HepG2 (cell line): ENCODE results near the gene KCTD1. TPM values are rescaled to one million over a fixed set of nuclear protein-coding genes. Genes with fewer than 3 reads are reported as not detected.

Experiments used
- ATAC-seq: fragments of 200-7000 bp; cut with Tn5 transposase; 3 replicates; pipeline ENCODE4 v1.9.1; 2020; ENCODE audit warnings: mild to moderate bottlenecking, moderate library complexity
- BruUV-seq: library from RNA; stranded (reverse); fragments of 400-500 nt; replicated peaks from 2 replicates; lab custom pipeline; 2021; lab: Mats Ljungman, UMichigan
- CTCF ChIA-PET: fragments of 300-600 bp; formaldehyde crosslinking; extraction: SDS; loops from one replicate; lab custom pipeline; 2021; ENCODE audit warnings: low total read pairs, inconsistent platforms, low intra/inter-chr PET ratio; lab: Yijun Ruan, JAX
- POLR2A ChIA-PET: fragments of 350-600 bp; sonication (Branson Sonifier 250); formaldehyde crosslinking; loops from one replicate; lab custom pipeline; 2020; ENCODE audit warnings: antibody characterized with exemption, inconsistent platforms; lab: Yijun Ruan, JAX
- DNase-seq: peaks from one replicate; pipeline ENCODE4 v3.0.0-alpha.2; 2015; ENCODE audit warnings: low spot score
- FAIRE-seq: peaks from 3 replicates; lab custom pipeline; 2011; peaks lifted over from hg19 to GRCh38; lab: Jason Lieb, UNC
- H2AFZ ChIP-seq: one replicate; pipeline ENCODE4 v1.6.1; 2011; ENCODE audit warnings: low read length, inconsistent platforms
- H3K27ac ChIP-seq: fragments of 300-600 bp; 3 replicates; pipeline ENCODE4 v1.8.0; 2011; ENCODE audit warnings: mixed run types, mild to moderate bottlenecking, mixed read lengths, low read length, inconsistent platforms; ENCODE audit not compliant: insufficient read depth; ENCODE audit errors: extremely low read length
- H3K27me3 ChIP-seq, 2 experiments: fragments of 200-600 bp in 1 of 2; 2 replicates in 1 of 2; 3 replicates in 1 of 2; pipeline versions ENCODE4 v1.6.0 to v1.8.0; 2011; ENCODE audit warnings: low read length in 2 of 2, mild to moderate bottlenecking in 2 of 2, moderate library complexity in 2 of 2, inconsistent platforms in 1 of 2; ENCODE audit not compliant: insufficient read depth in 2 of 2, control insufficient read depth in 1 of 2
- H3K36me3 ChIP-seq, 2 experiments: fragments of 200-600 bp in 1 of 2; replicated peaks in 1 of 2; 2 replicates in 1 of 2; 3 replicates in 1 of 2; pipeline versions ENCODE4 v1.5.1 to v1.8.0; 2011; ENCODE audit warnings: low read length in 2 of 2, inconsistent platforms in 1 of 2; ENCODE audit not compliant: insufficient read depth in 2 of 2, control insufficient read depth in 1 of 2
- H3K4me1 ChIP-seq: 2 replicates; pipeline ENCODE4 v1.5.1; 2012; ENCODE audit warnings: low read length, inconsistent platforms; ENCODE audit not compliant: insufficient read depth
- H3K4me2 ChIP-seq: 2 replicates; pipeline ENCODE4 v1.6.0; 2011; ENCODE audit warnings: low read depth, low read length, inconsistent platforms
- H3K4me3 ChIP-seq, 3 experiments: fragments of 200-600 bp in 1 of 3; sonication (generic), shearing (Covaris generic) in 1 of 3; replicated peaks in 1 of 3; 2 replicates each; pipeline ENCODE4 v1.5.1; 2011 to 2016; ENCODE audit warnings: low read length in 3 of 3, inconsistent platforms in 2 of 3, low read depth in 2 of 3, mild to moderate bottlenecking in 2 of 3, control low read depth in 1 of 3, mixed read lengths in 1 of 3; ENCODE audit not compliant: insufficient read depth in 1 of 3
- H3K79me2 ChIP-seq: one replicate; pipeline ENCODE4 v1.6.1; 2011; ENCODE audit warnings: low read length, inconsistent platforms; ENCODE audit not compliant: insufficient read depth
- H3K9ac ChIP-seq: 2 replicates; pipeline ENCODE4 v1.6.0; 2011; ENCODE audit warnings: mild to moderate bottlenecking, low read depth, low read length, inconsistent platforms; ENCODE audit not compliant: insufficient read depth
- H3K9me3 ChIP-seq: 2 replicates; pipeline ENCODE4 v1.5.1; 2012; ENCODE audit warnings: mild to moderate bottlenecking, low read length
- H4K20me1 ChIP-seq: 2 replicates; pipeline ENCODE4 v1.6.0; 2011; ENCODE audit warnings: inconsistent platforms, mild to moderate bottlenecking, low read length, moderate library complexity; ENCODE audit not compliant: insufficient read depth
- CCAR2 ChIP-seq: fragments of 200-400 bp; formaldehyde crosslinking; optimal IDR thresholded peaks from 2 replicates; pipeline ENCODE3; 2018; ENCODE audit warnings: low read depth, mild to moderate bottlenecking, low read length, moderate library complexity
- ESRRA ChIP-seq: sonication (generic); formaldehyde crosslinking; IDR thresholded peaks from 2 replicates; pipeline ENCODE4 v1.5.1; 2020; ENCODE audit warnings: mild to moderate bottlenecking, low read depth, missing genetic modification reagents
- FOXA1 ChIP-seq, 2 experiments: fragments of 450-650 bp in 1 of 2; sonication (generic) in 1 of 2; formaldehyde crosslinking in 1 of 2; IDR thresholded peaks; 2 replicates each; pipeline versions ENCODE4 v1.4.0 to v1.6.1; 2016 to 2020; ENCODE audit warnings: missing genetic modification reagents in 1 of 2
- HDAC6 ChIP-seq: fragments of 200-600 bp; sonication (generic); IDR thresholded peaks from 2 replicates; pipeline ENCODE4 v1.7.0; 2017; ENCODE audit warnings: mild to moderate bottlenecking, antibody characterized with exemption, low read length, low read depth
- KIAA2018 ChIP-seq: sonication (generic); formaldehyde crosslinking; IDR thresholded peaks from 2 replicates; pipeline ENCODE4 v1.5.0; 2020; ENCODE audit warnings: mild to moderate bottlenecking, missing genetic modification reagents, borderline replicate concordance
- KLF9 ChIP-seq: IDR thresholded peaks from 2 replicates; pipeline ENCODE4 v1.6.1; 2016; ENCODE audit warnings: low read depth
- NFRKB ChIP-seq: fragments of 450-650 bp; IDR thresholded peaks from 2 replicates; pipeline ENCODE4 v1.6.1; 2017
- PBX2 ChIP-seq: IDR thresholded peaks from 2 replicates; pipeline ENCODE4 v1.6.1; 2016; ENCODE audit warnings: control low read depth
- PHF20 ChIP-seq: sonication (generic); formaldehyde crosslinking; IDR thresholded peaks from 2 replicates; pipeline ENCODE4 v1.5.0; 2020; ENCODE audit warnings: mild to moderate bottlenecking, missing genetic modification reagents
- SMARCC2 ChIP-seq: fragments of 450-650 bp; IDR thresholded peaks from 2 replicates; pipeline ENCODE4 v1.6.1; 2017; ENCODE audit warnings: antibody characterized with exemption, mild to moderate bottlenecking
- ZBTB7A ChIP-seq: sonication (generic); formaldehyde crosslinking; IDR thresholded peaks from 2 replicates; pipeline ENCODE4 v1.8.0; 2022; ENCODE audit warnings: mild to moderate bottlenecking, missing genetic modification reagents
- ZMAT3 ChIP-seq: sonication (generic); formaldehyde crosslinking; conservative IDR thresholded peaks from 2 replicates; pipeline ENCODE4 v1.7.0; 2021; ENCODE audit warnings: missing genetic modification reagents
- ZMAT5 ChIP-seq: sonication (generic); formaldehyde crosslinking; IDR thresholded peaks from 2 replicates; pipeline ENCODE4 v1.5.0; 2020; ENCODE audit warnings: mild to moderate bottlenecking, low read depth, missing genetic modification reagents, borderline replicate concordance
- ZNF616 ChIP-seq: sonication (generic); formaldehyde crosslinking; IDR thresholded peaks from 2 replicates; pipeline ENCODE4 v1.5.0; 2020; ENCODE audit warnings: low read depth, mild to moderate bottlenecking, missing genetic modification reagents
- ZSCAN25 ChIP-seq: sonication (generic); formaldehyde crosslinking; IDR thresholded peaks from 2 replicates; pipeline ENCODE4 v1.8.0; 2022; ENCODE audit warnings: mild to moderate bottlenecking, missing genetic modification reagents
- WGBS: methylation state at CpG from one replicate; pipeline ENCODE4 v1.1.6; 2017; ENCODE audit warnings: low lambda C conversion rate; 5-methylcytosine and 5-hydroxymethylcytosine counted together
- in situ Hi-C: cut with HindIII; loops from 2 replicates; pipeline ENCODE4 v1.10.0; 2017; ENCODE audit warnings: low pct_unique_long_range_greater_than_20kb; ENCODE audit not compliant: extremely low pct_ligation_motif_present
- intact Hi-C: fragments of 100-400 bp; cut with micrococcal nuclease; formaldehyde crosslinking; loops from one replicate; pipeline ENCODE4 v1.10.0; 2022; ENCODE audit not compliant: unreplicated experiment
- polyA plus RNA-seq, 8 experiments: library from polyadenylated mRNA; depleted of rRNA in 3 of 8; stranded (reverse) in 7 of 8; unstranded in 1 of 8; fragments of >200 nt; fragmentation: Illumina TruSeq in 4 of 8; extraction: Trizol in 4 of 8; gene quantifications; 2 replicates each; pipeline versions ENCODE4 v1.2.1 to v1.2.3, GENCODE V29; 2011 to 2016; ENCODE audit warnings: low read depth in 4 of 8, missing spikeins in 1 of 8, mixed read lengths in 1 of 8; ENCODE audit not compliant: insufficient read depth in 1 of 8
- total RNA-seq, 5 experiments: library from RNA; depleted of rRNA; stranded (reverse); fragments of >200 nt; fragmentation: Illumina TruSeq; extraction: Trizol; gene quantifications; 2 replicates each; pipeline ENCODE4 v1.2.3, GENCODE V29; 2016; ENCODE audit warnings: low read depth in 1 of 5
- TF ChIP-seq, protein P1 (sequence below): sonication (generic); formaldehyde crosslinking; IDR thresholded peaks from 2 replicates; pipeline ENCODE4 v1.5.0; 2020; ENCODE audit warnings: missing genetic modification reagents

KCTD1 gene
- total and polyA plus RNA-seq, 2 of the 13 experiments (the other 11 are each of a cell fraction or from before 2014, with no cell fraction given): 2.7 to 6.8 TPM

GRCh38 chr18:26440644-26441043 lies 107.7 kb downstream of the KCTD1 start:
- DNase-seq (no peak), FAIRE-seq (no peak), ATAC-seq (no peak)
- ChIA-PET POLR2A (no interaction called here), CTCF (no interaction called here)
- no peak overlapping the region for H3K9ac ChIP-seq
- H3K4me1 ChIP-seq: peaks cover 9% of the 10 kb centered on the region
- H3K36me3 ChIP-seq: no peaks in the 10 kb centered on the region
- H3K4me3 ChIP-seq: no peak overlapping the region
- H4K20me1 ChIP-seq: no peaks in the 10 kb centered on the region
- no peak overlapping the region for H3K4me2 ChIP-seq
- no peaks in the 10 kb centered on the region for H3K79me2 ChIP-seq
- no peaks in the 10 kb centered on the region for H3K9me3 ChIP-seq
- in situ Hi-C loops (loop anchor here (25.0 kb wide), 1 partner anchor 97 kb away; the partner anchor contains the start of gene KCTD1), intact Hi-C loops (no loop called here)
- no peak for TF ChIP-seq KLF9
- TF ChIP-seq ZBTB7A (CRISPR knock-in tag): no peak
- no peak for TF ChIP-seq ZMAT5
- TF ChIP-seq KIAA2018 (CRISPR knock-in tag): no peak
- TF ChIP-seq FOXA1 (IDR thresholded peaks at IDR 0.05): no peak
- TF ChIP-seq FOXA1 (CRISPR knock-in tag; IDR thresholded peaks at IDR 0.05): no peak
- TF ChIP-seq NFRKB: no peak
- TF ChIP-seq SMARCC2: no peak
- TF ChIP-seq ZNF616 (CRISPR knock-in tag): no peak
- TF ChIP-seq PBX2 (CRISPR knock-in tag): no peak
- TF ChIP-seq ZSCAN25 (CRISPR knock-in tag): no peak
- TF ChIP-seq ESRRA (CRISPR knock-in tag): no peak
- TF ChIP-seq HDAC6: no peak
- TF ChIP-seq, protein P1, sequence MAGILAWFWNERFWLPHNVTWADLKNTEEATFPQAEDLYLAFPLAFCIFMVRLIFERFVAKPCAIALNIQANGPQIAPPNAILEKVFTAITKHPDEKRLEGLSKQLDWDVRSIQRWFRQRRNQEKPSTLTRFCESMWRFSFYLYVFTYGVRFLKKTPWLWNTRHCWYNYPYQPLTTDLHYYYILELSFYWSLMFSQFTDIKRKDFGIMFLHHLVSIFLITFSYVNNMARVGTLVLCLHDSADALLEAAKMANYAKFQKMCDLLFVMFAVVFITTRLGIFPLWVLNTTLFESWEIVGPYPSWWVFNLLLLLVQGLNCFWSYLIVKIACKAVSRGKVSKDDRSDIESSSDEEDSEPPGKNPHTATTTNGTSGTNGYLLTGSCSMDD (CRISPR knock-in tag): no peak
- no peak for TF ChIP-seq CCAR2
- no peak for TF ChIP-seq PHF20 (CRISPR knock-in tag)
- no peak for TF ChIP-seq ZMAT3 (CRISPR knock-in tag)
- H3K27me3 ChIP-seq: peaks cover 0 to 26% of the 10 kb centered on the region in 2 experiments; a peak in 3 of 5 replicates
- H2AFZ ChIP-seq: no peak overlapping the region
- H3K27ac ChIP-seq: no peak overlapping the region
- no TSS peak for BruUV-seq
- 54% methylated on average over 8 of the region's 8 CpGs for WGBS
